ENCODE measurements around the gene LDLRAD3. TPM values are rescaled to one million over a fixed set of nuclear protein-coding genes. Genes with fewer than 3 reads are reported as not detected.

LDLRAD3 gene
- total RNA-seq, 1 donor from 2014 or later: 35.6 TPM

DNA sequence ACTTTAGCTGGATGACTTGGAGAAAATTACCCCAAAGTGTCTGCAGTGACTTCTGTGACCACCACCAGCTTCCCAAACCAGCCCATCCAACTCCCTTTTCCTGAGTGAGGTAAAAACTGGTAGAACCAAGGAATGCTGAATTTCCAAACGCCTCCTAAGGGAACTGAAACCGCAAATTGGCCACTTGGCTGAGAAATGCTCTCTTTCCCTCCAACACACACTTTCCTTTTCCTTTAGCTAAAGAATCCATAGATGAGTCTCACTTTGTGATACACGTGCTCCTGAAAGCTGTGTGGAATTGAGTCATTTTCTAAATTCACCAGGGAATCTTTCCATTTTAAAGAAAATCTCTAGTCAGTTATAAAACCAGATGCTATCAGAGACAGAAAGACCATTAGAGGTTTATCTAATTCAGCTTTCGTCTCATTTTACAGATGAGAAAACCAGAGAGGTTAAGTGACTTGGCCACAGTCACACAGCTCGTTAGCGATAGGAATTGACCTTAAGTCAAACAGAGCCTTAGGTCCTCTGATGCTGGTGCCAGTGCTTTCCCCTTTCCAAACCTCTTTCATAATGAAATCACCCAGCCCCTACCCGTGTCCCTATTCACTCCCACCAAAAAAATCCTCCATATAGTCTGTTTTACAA is 208.2 kb downstream of the LDLRAD3 start:
- no peaks in the 10 kb centered on the region for H3K36me3 ChIP-seq
- no peak overlapping the region for H3K27ac ChIP-seq
- H3K27me3 Mint-ChIP-seq (ENCODE audit: insufficient read depth, low read depth): peaks cover 2% of the 10 kb centered on the region
- DNase-seq (ENCODE audit: low spot score): no peak
- peaks cover 25% of the 10 kb centered on the region for H3K4me1 ChIP-seq
- no peak overlapping the region for H3K4me3 ChIP-seq
- no peak overlapping the region for H3K27ac Mint-ChIP-seq
- H3K27me3 ChIP-seq: no peaks in the 10 kb centered on the region
- peaks cover 7% of the 10 kb centered on the region for H3K36me3 Mint-ChIP-seq
- peaks cover 14% of the 10 kb centered on the region for H3K79me2 ChIP-seq (ENCODE audit: low read depth)
- H3K9me3 Mint-ChIP-seq: no peaks in the 10 kb centered on the region
- H3K4me1 Mint-ChIP-seq: peaks cover 59% of the 10 kb centered on the region
- H3K9ac ChIP-seq: no peak overlapping the region
- TF ChIP-seq EZH2phosphoT487 (IDR thresholded peaks at IDR 0.05) (no peak), EZH2 (IDR thresholded peaks at IDR 0.05) (no peak)
- TF ChIP-seq, protein P1, sequence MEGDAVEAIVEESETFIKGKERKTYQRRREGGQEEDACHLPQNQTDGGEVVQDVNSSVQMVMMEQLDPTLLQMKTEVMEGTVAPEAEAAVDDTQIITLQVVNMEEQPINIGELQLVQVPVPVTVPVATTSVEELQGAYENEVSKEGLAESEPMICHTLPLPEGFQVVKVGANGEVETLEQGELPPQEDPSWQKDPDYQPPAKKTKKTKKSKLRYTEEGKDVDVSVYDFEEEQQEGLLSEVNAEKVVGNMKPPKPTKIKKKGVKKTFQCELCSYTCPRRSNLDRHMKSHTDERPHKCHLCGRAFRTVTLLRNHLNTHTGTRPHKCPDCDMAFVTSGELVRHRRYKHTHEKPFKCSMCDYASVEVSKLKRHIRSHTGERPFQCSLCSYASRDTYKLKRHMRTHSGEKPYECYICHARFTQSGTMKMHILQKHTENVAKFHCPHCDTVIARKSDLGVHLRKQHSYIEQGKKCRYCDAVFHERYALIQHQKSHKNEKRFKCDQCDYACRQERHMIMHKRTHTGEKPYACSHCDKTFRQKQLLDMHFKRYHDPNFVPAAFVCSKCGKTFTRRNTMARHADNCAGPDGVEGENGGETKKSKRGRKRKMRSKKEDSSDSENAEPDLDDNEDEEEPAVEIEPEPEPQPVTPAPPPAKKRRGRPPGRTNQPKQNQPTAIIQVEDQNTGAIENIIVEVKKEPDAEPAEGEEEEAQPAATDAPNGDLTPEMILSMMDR (IDR thresholded peaks at IDR 0.05): no peak
- H3K4me3 Mint-ChIP-seq: no peak overlapping the region
- H3K4me2 ChIP-seq: no peak overlapping the region
- no peaks in the 10 kb centered on the region for H3K9me3 ChIP-seq (ENCODE audit: low read depth)
- H3F3A ChIP-seq (ENCODE audit: low read depth): peaks cover 18% of the 10 kb centered on the region
- H4K20me1 ChIP-seq (ENCODE audit: low read depth): peaks cover 4% of the 10 kb centered on the region
- H2AFZ ChIP-seq (replicated peaks): no peak overlapping the region

DNA sequence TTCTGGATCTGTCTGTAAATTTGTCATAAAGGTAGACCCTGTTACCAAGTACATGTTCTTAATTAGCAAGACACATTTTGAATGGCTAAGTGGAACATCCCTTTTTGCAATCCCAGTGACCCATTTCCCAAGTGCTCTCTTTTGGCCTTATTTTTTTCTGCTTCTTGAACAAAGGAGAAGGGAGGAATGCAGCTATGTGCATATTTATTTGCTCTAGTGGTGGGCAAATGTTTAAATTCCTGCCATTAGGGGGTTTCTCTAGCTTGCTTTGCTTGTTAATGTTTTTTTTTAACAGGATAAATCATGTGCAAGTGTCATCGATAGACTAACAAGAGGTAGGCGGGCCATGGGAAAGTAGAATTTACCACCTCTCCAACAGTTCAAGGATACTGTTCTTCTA is 209.7 kb downstream of the LDLRAD3 start:
- H3K27me3 Mint-ChIP-seq (ENCODE audit: insufficient read depth, low read depth): peaks cover 2% of the 10 kb centered on the region
- Histone ChIP-seq H3K27ac (no peak overlapping the region), H3K27me3 (no peaks in the 10 kb centered on the region), H3K36me3 (no peaks in the 10 kb centered on the region), H3K4me2 (no peak overlapping the region), H3K4me3 (no peak overlapping the region), H3K79me2 (ENCODE audit: low read depth) (peaks cover 6% of the 10 kb centered on the region), H4K20me1 (ENCODE audit: low read depth) (peaks cover 4% of the 10 kb centered on the region), H3K9me3 (ENCODE audit: low read depth) (no peaks in the 10 kb centered on the region), H3K9ac (no peak overlapping the region), H3F3A (ENCODE audit: low read depth) (peaks cover 18% of the 10 kb centered on the region), H2AFZ (replicated peaks) (no peak overlapping the region), H3K4me1 (peaks cover 25% of the 10 kb centered on the region)
- no peak for TF ChIP-seq EZH2phosphoT487 (IDR thresholded peaks at IDR 0.05)
- no peak for TF ChIP-seq EZH2 (IDR thresholded peaks at IDR 0.05)
- TF ChIP-seq, protein P1 (IDR thresholded peaks at IDR 0.05): no peak
- H3K36me3 Mint-ChIP-seq: peaks cover 7% of the 10 kb centered on the region
- H3K9me3 Mint-ChIP-seq: no peaks in the 10 kb centered on the region
- peaks cover 61% of the 10 kb centered on the region for H3K4me1 Mint-ChIP-seq
- H3K27ac Mint-ChIP-seq: peak overlapping the region; percentile 91
- DNase-seq (ENCODE audit: low spot score): no peak
- H3K4me3 Mint-ChIP-seq: no peak overlapping the region

DNA sequence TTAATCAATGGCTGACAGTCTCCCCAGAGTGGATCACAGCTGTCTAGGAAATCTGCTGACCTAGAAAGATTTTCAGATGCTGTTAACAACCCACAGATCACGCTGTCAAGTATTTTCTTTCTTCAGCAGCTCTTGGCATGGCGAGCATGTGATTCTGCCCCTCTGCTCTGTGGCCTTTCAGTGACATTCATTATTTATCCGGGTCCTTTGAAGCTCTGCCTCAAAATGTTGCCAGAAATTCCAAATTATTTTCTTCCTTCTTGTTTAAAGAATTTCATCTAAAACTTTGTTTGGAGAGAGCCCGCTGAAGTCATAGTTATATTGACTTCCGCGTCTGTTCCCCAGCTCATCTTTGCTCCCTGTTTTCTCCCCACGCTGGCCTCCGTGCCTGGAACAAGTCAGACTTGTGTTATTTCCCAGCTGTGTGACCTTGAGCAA is 211.3 kb downstream of the LDLRAD3 start:
- peaks cover 2% of the 10 kb centered on the region for H3K36me3 Mint-ChIP-seq
- DNase-seq (ENCODE audit: low spot score): no peak
- H3K27ac ChIP-seq: peak overlapping the region; percentile 35
- no peaks in the 10 kb centered on the region for H3K79me2 ChIP-seq (ENCODE audit: low read depth)
- no peak overlapping the region for H3K4me2 ChIP-seq
- no peaks in the 10 kb centered on the region for H3K9me3 ChIP-seq (ENCODE audit: low read depth)
- H3F3A ChIP-seq (ENCODE audit: low read depth): peaks cover 18% of the 10 kb centered on the region
- H4K20me1 ChIP-seq (ENCODE audit: low read depth): peaks cover 4% of the 10 kb centered on the region
- no peaks in the 10 kb centered on the region for H3K27me3 ChIP-seq
- H3K9me3 Mint-ChIP-seq: no peaks in the 10 kb centered on the region
- H3K9ac ChIP-seq: no peak overlapping the region
- no peaks in the 10 kb centered on the region for H3K36me3 ChIP-seq
- H3K27me3 Mint-ChIP-seq (ENCODE audit: insufficient read depth, low read depth): no peaks in the 10 kb centered on the region
- H3K4me1 ChIP-seq: peaks cover 25% of the 10 kb centered on the region
- H3K4me3 Mint-ChIP-seq: no peak overlapping the region
- H3K27ac Mint-ChIP-seq: peak overlapping the region; percentile 62
- H2AFZ ChIP-seq (replicated peaks): no peak overlapping the region
- H3K4me3 ChIP-seq: no peak overlapping the region
- peaks cover 51% of the 10 kb centered on the region for H3K4me1 Mint-ChIP-seq
- TF ChIP-seq EZH2 (IDR thresholded peaks at IDR 0.05): no peak
- TF ChIP-seq, protein P1 (IDR thresholded peaks at IDR 0.05): no peak
- no peak for TF ChIP-seq EZH2phosphoT487 (IDR thresholded peaks at IDR 0.05)
